ENCODE data around the gene SIX4. TPM values are rescaled to one million over a fixed set of nuclear protein-coding genes. Genes with fewer than 3 reads are reported as not detected.

SIX4 gene
- polyA plus RNA-seq, 1 donor (not counting 4 experiments of a cell fraction or from before 2014, with no cell fraction given): 4.5 TPM

DNA sequence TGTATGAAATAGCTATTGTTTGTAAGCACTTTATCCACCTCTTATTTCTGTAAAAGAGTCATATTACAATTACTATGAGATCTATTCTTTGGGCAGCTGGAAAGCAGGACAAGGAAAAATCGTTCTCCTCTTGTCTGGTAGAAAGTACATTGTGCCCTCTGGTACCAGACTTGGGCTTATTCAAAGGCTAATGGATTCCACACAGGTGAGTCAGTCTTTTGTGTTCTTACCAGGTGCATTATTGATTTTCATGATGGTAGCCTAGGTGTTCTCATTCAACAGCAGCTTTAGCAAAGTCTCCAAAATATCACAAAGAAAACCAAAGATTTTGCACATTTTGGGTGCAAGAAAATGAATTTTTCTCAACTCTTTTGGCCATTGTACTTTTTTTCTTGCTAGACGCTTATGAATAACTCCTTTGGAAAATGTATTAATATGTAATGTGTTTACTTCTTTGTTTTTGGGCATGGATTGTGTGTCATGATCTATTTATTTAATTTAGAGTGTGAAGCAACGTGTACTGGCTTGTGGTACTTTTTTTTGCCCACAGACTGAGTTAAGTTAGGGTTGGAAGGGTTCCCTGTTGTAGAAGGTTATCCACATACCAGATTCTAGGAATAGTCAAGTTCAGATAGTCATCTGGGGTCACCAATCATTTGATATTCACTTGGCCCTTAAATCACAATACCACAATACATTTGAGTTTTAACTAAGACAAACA lies 36.7 kb upstream of the SIX4 start:
- Histone ChIP-seq H4K20me1 (ENCODE audit: control insufficient read depth, extremely low read depth, insufficient read depth, low read length) (no peaks in the 10 kb centered on the region), H3K9me1 (ENCODE audit: control insufficient read depth, extremely low read depth, insufficient read depth, low read length) (no peaks in the 10 kb centered on the region), H3K79me2 (ENCODE audit: control insufficient read depth, insufficient read depth, low read length) (peaks cover 51% of the 10 kb centered on the region), H3K27ac (ENCODE audit: control insufficient read depth, insufficient read depth, low read length) (peak overlapping the region; percentile 70), H3K27me3 (ENCODE audit: control insufficient read depth, extremely low read depth, insufficient read depth, low read length) (no peaks in the 10 kb centered on the region), H3K4me1 (ENCODE audit: control insufficient read depth, extremely low read depth, insufficient read depth, low read length) (peaks cover 55% of the 10 kb centered on the region), H3K4me3 (ENCODE audit: control insufficient read depth in 2 of 3, extremely low read depth in 1 of 3, insufficient read depth in 2 of 3, low read depth in 1 of 3, low read length in 3 of 3) (peak overlapping the region in 2 of 3 experiments; percentile 15 to 23), H3K9ac (ENCODE audit: control insufficient read depth, extremely low read depth, insufficient read depth, low read length) (peak overlapping the region; percentile 16), H3K36me3 (ENCODE audit: control insufficient read depth in 2 of 2, extremely low read depth in 1 of 2, insufficient read depth in 2 of 2, low read length in 2 of 2) (no peaks in the 10 kb centered on the region), H3K4me2 (ENCODE audit: control insufficient read depth, extremely low read depth, insufficient read depth, low read depth, low read length) (peak overlapping the region; percentile 67), H3K9me3 (ENCODE audit: control insufficient read depth, low read depth, low read length) (no peaks in the 10 kb centered on the region), H2AFZ (ENCODE audit: control insufficient read depth, low read length) (no peak overlapping the region)
- no peak for TF ChIP-seq EZH2 (IDR thresholded peaks at IDR 0.05; ENCODE audit: low read length)
- TF ChIP-seq, protein P1, sequence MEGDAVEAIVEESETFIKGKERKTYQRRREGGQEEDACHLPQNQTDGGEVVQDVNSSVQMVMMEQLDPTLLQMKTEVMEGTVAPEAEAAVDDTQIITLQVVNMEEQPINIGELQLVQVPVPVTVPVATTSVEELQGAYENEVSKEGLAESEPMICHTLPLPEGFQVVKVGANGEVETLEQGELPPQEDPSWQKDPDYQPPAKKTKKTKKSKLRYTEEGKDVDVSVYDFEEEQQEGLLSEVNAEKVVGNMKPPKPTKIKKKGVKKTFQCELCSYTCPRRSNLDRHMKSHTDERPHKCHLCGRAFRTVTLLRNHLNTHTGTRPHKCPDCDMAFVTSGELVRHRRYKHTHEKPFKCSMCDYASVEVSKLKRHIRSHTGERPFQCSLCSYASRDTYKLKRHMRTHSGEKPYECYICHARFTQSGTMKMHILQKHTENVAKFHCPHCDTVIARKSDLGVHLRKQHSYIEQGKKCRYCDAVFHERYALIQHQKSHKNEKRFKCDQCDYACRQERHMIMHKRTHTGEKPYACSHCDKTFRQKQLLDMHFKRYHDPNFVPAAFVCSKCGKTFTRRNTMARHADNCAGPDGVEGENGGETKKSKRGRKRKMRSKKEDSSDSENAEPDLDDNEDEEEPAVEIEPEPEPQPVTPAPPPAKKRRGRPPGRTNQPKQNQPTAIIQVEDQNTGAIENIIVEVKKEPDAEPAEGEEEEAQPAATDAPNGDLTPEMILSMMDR (optimal IDR thresholded peaks at IDR 0.05 in 1 of 3, IDR thresholded peaks at IDR 0.05 in 1 of 3, conservative IDR thresholded peaks at IDR 0.05 in 1 of 3; ENCODE audit: extremely low read depth in 1 of 3, insufficient read depth in 2 of 3, low read length in 3 of 3): no peak
- FAIRE-seq: peak; percentile 97
- DNase-seq (ENCODE audit: low read depth, low spot score): peak; percentile 78
- dilution Hi-C loops (cut with MboI; ENCODE audit: extremely low pct_ligation_motif_present, low sequenced_read_pairs): no loop called here

DNA sequence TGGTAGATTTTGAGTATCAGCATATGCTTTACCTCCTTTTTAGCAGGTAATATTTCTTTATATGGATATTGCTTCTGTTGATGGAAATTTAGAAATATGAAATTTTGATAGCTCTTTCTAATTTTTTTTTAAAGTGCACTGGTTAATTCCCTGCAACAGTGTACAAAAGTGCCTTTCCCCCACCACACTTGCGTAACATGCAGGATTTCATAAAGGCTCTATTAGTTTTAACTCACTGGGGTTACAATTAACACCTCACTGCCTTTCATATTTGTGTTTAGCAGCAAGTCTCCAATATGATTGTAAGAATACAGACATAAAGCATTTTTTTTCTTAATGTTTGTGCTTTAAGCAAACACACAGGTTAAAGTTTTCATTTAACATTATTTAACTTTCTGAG lies 36.1 kb upstream of the SIX4 start:
- peak overlapping the region; percentile 16 for H3K9ac ChIP-seq (ENCODE audit: control insufficient read depth, extremely low read depth, insufficient read depth, low read length)
- H3K4me1 ChIP-seq (ENCODE audit: control insufficient read depth, extremely low read depth, insufficient read depth, low read length): peaks cover 55% of the 10 kb centered on the region
- FAIRE-seq: peak; percentile 13
- H3K79me2 ChIP-seq (ENCODE audit: control insufficient read depth, insufficient read depth, low read length): peaks cover 56% of the 10 kb centered on the region
- no peak overlapping the region for H2AFZ ChIP-seq (ENCODE audit: control insufficient read depth, low read length)
- H3K27ac ChIP-seq (ENCODE audit: control insufficient read depth, insufficient read depth, low read length): peak overlapping the region; percentile 70
- no peaks in the 10 kb centered on the region for H3K27me3 ChIP-seq (ENCODE audit: control insufficient read depth, extremely low read depth, insufficient read depth, low read length)
- H4K20me1 ChIP-seq (ENCODE audit: control insufficient read depth, extremely low read depth, insufficient read depth, low read length): no peaks in the 10 kb centered on the region
- no peaks in the 10 kb centered on the region for H3K36me3 ChIP-seq (ENCODE audit: control insufficient read depth in 2 of 2, extremely low read depth in 1 of 2, insufficient read depth in 2 of 2, low read length in 2 of 2)
- TF ChIP-seq, protein P1 (optimal IDR thresholded peaks at IDR 0.05 in 1 of 3, IDR thresholded peaks at IDR 0.05 in 1 of 3, conservative IDR thresholded peaks at IDR 0.05 in 1 of 3; ENCODE audit: extremely low read depth in 1 of 3, insufficient read depth in 2 of 3, low read length in 3 of 3): no peak
- no peak for TF ChIP-seq EZH2 (IDR thresholded peaks at IDR 0.05; ENCODE audit: low read length)
- peak overlapping the region in 1 of 3 experiments; percentile 23 for H3K4me3 ChIP-seq (ENCODE audit: control insufficient read depth in 2 of 3, extremely low read depth in 1 of 3, insufficient read depth in 2 of 3, low read depth in 1 of 3, low read length in 3 of 3)
- no peak for DNase-seq (ENCODE audit: low read depth, low spot score)
- H3K9me1 ChIP-seq (ENCODE audit: control insufficient read depth, extremely low read depth, insufficient read depth, low read length): no peaks in the 10 kb centered on the region
- peak overlapping the region; percentile 67 for H3K4me2 ChIP-seq (ENCODE audit: control insufficient read depth, extremely low read depth, insufficient read depth, low read depth, low read length)
- dilution Hi-C loops (cut with MboI; ENCODE audit: extremely low pct_ligation_motif_present, low sequenced_read_pairs): no loop called here
- H3K9me3 ChIP-seq (ENCODE audit: control insufficient read depth, low read depth, low read length): no peaks in the 10 kb centered on the region

Data from keratinocyte (primary cell).